Uterus (tissue), 4 donors: ENCODE results near the gene BCAR3. TPM values are rescaled to one million over a fixed set of nuclear protein-coding genes. Genes with fewer than 3 reads are reported as not detected.

Experiments used
- DNase-seq, 2 donors: peaks; one replicate each; pipeline ENCODE4 v3.0.0-alpha.2; 2019 to 2020
- H3K27ac ChIP-seq, 2 donors: fragments of 200-600 bp; sonication (generic); 1 replicate in 1 of 2; 2 replicates in 1 of 2; pipeline ENCODE4 v1.5.1; 2016 to 2018
- H3K27me3 ChIP-seq, 2 donors: fragments of 200-600 bp; sonication (generic); one replicate each; pipeline ENCODE4 v1.5.1; 2018 to 2019; ENCODE audit warnings: control low read depth in 1 of 2
- H3K36me3 ChIP-seq, 2 donors: fragments of 200-600 bp; sonication (generic); one replicate each; pipeline ENCODE4 v1.5.1; 2019; ENCODE audit warnings: control low read depth in 1 of 2
- H3K4me1 ChIP-seq, 2 donors: fragments of 200-600 bp; sonication (generic); one replicate each; pipeline ENCODE4 v1.5.1; 2018 to 2019; ENCODE audit warnings: control low read depth in 1 of 2
- H3K4me3 ChIP-seq, 2 donors: fragments of 200-600 bp; sonication (generic); 1 replicate in 1 of 2; 2 replicates in 1 of 2; pipeline ENCODE4 v1.5.1; 2018 to 2019; ENCODE audit warnings: mild to moderate bottlenecking in 1 of 2
- H3K9me3 ChIP-seq, 2 donors: fragments of 200-600 bp; sonication (generic); one replicate each; pipeline ENCODE4 v1.5.1; 2019; ENCODE audit warnings: control low read depth in 1 of 2
- POLR2A ChIP-seq, 2 donors: fragments of 450-650 bp; IDR thresholded peaks; one replicate each; pipeline ENCODE4 v1.6.1; 2016; ENCODE audit warnings: antibody characterized with exemption in 2 of 2, mild to moderate bottlenecking in 1 of 2, moderate library complexity in 1 of 2
- intact Hi-C: fragments of 100-400 bp; cut with DNase I; formaldehyde crosslinking; loops from one replicate; pipeline ENCODE4 v1.15.1; 2023; ENCODE audit warnings: low total_unique reads
- total RNA-seq, 4 donors: library from RNA; depleted of rRNA in 3 of 4; stranded (reverse); fragments of >200 nt in 3 of 4; gene quantifications; one replicate each; pipeline versions ENCODE4 v1.1.0 to v1.2.4, GENCODE V29; 2014 to 2023
- TF ChIP-seq, protein P1 (sequence below), 4 experiments: fragments of 200-600 bp in 2 of 4; fragments of 450-650 bp in 2 of 4; sonication (generic) in 2 of 4; IDR thresholded peaks; one replicate each; pipeline ENCODE4 v1.5.1; 2016 to 2019; ENCODE audit warnings: antibody characterized with exemption in 4 of 4, mild to moderate bottlenecking in 2 of 4, moderate library complexity in 1 of 4
- donor health status: DM: yes; HTN: yes; CAD: no.

BCAR3 gene
- 10 to 100 TPM in 3 of 4 donors, 1 to 10 TPM in 1; 8.5 to 56.8 (median 20.2) TPM for total RNA-seq

DNA sequence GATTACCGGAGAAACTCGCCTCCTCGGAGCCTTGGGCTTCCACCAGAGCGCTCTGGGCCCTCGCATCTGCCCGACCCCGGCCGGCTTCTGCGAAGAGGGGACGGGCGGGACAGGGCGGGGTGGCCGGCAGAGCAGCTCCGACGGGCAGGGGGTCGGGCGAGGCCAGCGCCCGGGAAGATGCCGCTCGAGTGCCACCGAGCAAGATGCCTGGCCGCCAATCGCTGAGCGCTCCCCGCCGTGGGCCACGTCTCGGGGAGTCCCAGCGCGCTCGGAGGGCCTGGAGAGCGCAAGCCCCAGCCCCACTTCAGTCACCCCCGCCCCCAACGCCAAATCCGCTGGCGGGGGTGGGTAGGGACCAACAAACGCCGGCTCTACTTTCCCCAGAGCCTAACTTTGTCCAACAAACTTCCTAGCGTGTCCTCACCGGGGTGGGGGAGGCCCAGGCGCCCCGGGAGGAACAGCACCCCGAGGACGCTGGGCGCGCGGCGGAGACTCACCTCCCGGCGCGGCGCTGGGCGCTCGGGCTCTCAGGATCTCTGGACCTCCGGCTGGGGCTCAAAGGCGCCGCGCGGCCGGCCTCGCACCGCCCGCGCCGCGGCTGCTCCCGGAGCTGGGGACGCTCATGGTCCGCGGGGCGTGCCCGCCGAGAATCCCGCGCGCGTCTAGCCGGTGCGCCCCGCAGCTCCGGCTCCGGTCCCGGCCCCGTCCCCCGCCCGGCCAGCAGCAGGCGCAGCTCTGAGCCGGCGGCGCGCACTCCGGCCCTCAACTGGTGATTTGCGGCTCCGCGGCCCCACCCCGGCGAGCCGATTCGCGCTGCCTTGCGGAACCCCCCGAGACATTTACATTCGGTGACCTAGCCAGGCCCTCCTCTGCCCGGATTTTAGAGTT is at the start of gene BCAR3:
TSS of gene BCAR3 (minus strand) at position 737 of the 888 bp plus-strand sequence. CDS start 6,907 bp downstream, outside the sequence.
- no peaks in the 10 kb centered on the region for H3K27me3 ChIP-seq
- intact Hi-C loops = no loop called here
- H3K9me3 ChIP-seq = no peaks in the 10 kb centered on the region
- no peaks in the 10 kb centered on the region for H3K4me1 ChIP-seq
- H3K27ac ChIP-seq = peak within 1 kb of the TSS; percentile 79 to 87
- no peaks in the 10 kb centered on the region for H3K36me3 ChIP-seq
- TF ChIP-seq, protein P1, sequence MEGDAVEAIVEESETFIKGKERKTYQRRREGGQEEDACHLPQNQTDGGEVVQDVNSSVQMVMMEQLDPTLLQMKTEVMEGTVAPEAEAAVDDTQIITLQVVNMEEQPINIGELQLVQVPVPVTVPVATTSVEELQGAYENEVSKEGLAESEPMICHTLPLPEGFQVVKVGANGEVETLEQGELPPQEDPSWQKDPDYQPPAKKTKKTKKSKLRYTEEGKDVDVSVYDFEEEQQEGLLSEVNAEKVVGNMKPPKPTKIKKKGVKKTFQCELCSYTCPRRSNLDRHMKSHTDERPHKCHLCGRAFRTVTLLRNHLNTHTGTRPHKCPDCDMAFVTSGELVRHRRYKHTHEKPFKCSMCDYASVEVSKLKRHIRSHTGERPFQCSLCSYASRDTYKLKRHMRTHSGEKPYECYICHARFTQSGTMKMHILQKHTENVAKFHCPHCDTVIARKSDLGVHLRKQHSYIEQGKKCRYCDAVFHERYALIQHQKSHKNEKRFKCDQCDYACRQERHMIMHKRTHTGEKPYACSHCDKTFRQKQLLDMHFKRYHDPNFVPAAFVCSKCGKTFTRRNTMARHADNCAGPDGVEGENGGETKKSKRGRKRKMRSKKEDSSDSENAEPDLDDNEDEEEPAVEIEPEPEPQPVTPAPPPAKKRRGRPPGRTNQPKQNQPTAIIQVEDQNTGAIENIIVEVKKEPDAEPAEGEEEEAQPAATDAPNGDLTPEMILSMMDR (IDR thresholded peaks at IDR 0.05) = peak in 2 of 4 experiments; percentile 39 to 45
- peak; percentile 35 to 66 for TF ChIP-seq POLR2A (IDR thresholded peaks at IDR 0.05)
- H3K4me3 ChIP-seq = peak within 1 kb of the TSS; percentile 43 to 85
- DNase-seq = peak; percentile 47 to 57

DNA sequence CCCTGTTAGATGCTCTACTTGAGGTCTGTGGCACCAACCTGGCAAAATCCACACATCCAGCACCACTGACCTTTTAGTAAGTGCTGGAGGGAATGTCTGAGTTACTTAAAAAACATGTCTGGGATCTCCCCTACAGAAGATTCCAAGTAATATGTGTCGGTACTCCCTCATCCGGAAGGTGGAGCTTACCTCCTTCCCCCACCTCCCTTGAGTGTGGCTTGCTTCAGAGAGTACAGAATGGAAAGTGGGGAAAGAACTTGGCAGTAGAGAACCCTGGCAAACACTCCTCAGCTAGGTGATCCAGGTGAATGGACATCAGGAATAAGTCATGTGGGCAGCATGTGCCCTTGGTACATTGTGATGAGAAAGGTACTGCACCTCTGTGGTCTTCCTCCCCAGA is 49.0 kb upstream of the BCAR3 start:
- H3K4me3 ChIP-seq = no peak overlapping the region
- H3K27me3 ChIP-seq = no peaks in the 10 kb centered on the region
- H3K9me3 ChIP-seq = no peaks in the 10 kb centered on the region
- TF ChIP-seq, protein P1 (IDR thresholded peaks at IDR 0.05) = no peak
- intact Hi-C loops = no loop called here
- H3K36me3 ChIP-seq = no peaks in the 10 kb centered on the region
- no peaks in the 10 kb centered on the region for H3K4me1 ChIP-seq
- DNase-seq = no peak
- H3K27ac ChIP-seq = no peak overlapping the region

DNA sequence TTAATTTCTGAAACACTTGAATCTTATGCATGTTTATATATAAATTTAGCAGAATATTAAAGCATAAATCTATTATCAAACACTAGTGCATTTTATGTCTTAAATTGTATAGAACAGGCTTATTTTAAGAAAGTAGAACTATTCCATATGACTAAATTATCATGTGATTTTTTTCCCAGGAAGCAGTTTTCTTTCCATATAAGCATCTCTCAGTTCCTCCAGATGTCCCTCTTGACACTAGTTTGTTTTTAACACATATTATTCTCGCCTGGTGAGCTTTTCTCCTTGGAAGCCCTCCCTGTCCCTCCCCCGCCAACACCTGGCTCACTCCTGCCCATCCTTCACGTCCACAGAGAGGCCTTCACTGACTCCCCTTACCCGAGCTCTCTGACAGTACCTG is 48.3 kb upstream of the BCAR3 start:
- Histone ChIP-seq H3K27me3 (no peaks in the 10 kb centered on the region), H3K9me3 (no peaks in the 10 kb centered on the region), H3K4me3 (no peak overlapping the region), H3K36me3 (no peaks in the 10 kb centered on the region), H3K4me1 (no peaks in the 10 kb centered on the region), H3K27ac (no peak overlapping the region)
- no peak for DNase-seq
- intact Hi-C loops = no loop called here
- TF ChIP-seq POLR2A (IDR thresholded peaks at IDR 0.05) = no peak
- TF ChIP-seq, protein P1 (IDR thresholded peaks at IDR 0.05) = no peak

- no peaks in the 10 kb centered on the region for H3K36me3 ChIP-seq
- intact Hi-C loops = no loop called here
- no peaks in the 10 kb centered on the region for H3K27me3 ChIP-seq
- no peak for DNase-seq
- TF ChIP-seq, protein P1 (IDR thresholded peaks at IDR 0.05) = no peak
- no peak for TF ChIP-seq POLR2A (IDR thresholded peaks at IDR 0.05)
- no peaks in the 10 kb centered on the region for H3K9me3 ChIP-seq
- no peak overlapping the region for H3K4me3 ChIP-seq
- no peaks in the 10 kb centered on the region for H3K4me1 ChIP-seq
- no peak overlapping the region for H3K27ac ChIP-seq
Measured at GRCh38 chr1:93729502-93729901, 47.9 kb upstream of the BCAR3 start.

GRCh38 chr1:93728480-93729131 is 47.0 kb upstream of the BCAR3 start:
- no peak for DNase-seq

More at GRCh38 chr1:93728480-93729131, 47.0 kb upstream of the BCAR3 start:
- Histone ChIP-seq H3K4me3 (no peak overlapping the region), H3K4me1 (no peaks in the 10 kb centered on the region), H3K36me3 (no peaks in the 10 kb centered on the region), H3K27ac (no peak overlapping the region), H3K27me3 (no peaks in the 10 kb centered on the region), H3K9me3 (no peaks in the 10 kb centered on the region)
- no peak for TF ChIP-seq POLR2A (IDR thresholded peaks at IDR 0.05)
- TF ChIP-seq, protein P1 (IDR thresholded peaks at IDR 0.05) = no peak
- intact Hi-C loops = no loop called here
